HG03342 (cell line): ENCODE measurements around the gene NFATC1.
"Not testable (repeated sequence)": the region's sequence is repeated elsewhere in the genome, so short reads cannot be mapped to it uniquely, and the experiment has no call there.

ENCODE experiments used
- ATAC-seq: cut with Tn5 transposase; IDR thresholded peaks from one replicate; pipeline ENCODE4 v1.9.1; 2021; ENCODE audit warnings: mild to moderate bottlenecking, moderate library complexity; ENCODE audit not compliant: unreplicated experiment

NFATC1 gene

DNA sequence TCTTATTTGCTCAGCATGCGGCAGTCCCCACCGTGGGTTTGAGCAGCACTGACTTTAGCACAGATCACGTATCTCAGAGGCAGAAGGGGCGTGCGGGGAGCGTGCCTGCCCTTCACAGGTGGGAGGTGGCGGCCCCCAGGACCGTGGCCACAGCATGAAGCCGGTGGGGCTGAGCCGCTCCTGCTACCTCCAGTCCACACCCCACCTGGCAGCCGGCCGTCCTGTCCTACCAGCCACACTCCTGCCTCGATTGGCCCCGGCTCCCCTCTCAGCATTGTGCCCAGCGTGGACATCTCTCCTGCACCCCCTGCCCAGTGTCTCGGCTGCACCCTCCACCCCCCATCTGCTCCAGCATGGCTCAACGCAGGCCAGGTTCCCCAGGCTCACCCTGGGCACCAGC, 73.6 kb downstream of the NFATC1 start:
- ATAC-seq, result no peak

- no peak for ATAC-seq
Measured at GRCh38 chr18:79469751-79470505, 74.2 kb downstream of the NFATC1 start.

DNA sequence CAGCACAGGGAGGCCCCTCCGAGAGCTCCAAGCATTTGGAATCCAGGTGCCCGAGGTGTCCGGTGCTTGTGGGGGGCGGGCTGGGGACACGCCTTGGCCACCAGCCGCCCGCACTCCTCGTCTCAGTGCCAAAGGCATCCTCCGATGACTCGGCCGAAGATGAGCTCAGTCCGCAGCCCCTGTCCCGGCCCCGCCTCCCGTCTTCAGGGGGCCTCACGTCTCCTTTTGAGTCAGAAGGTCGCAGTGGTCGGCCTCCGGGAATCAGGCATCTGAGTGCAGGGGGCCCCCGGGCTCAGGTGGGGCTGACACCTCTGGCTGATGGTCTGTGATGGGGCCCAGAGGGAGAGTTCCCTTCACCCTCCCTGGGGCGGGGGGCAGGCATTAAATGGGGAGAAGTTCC, 74.8 kb downstream of the NFATC1 start:
- ATAC-seq, result no peak

DNA sequence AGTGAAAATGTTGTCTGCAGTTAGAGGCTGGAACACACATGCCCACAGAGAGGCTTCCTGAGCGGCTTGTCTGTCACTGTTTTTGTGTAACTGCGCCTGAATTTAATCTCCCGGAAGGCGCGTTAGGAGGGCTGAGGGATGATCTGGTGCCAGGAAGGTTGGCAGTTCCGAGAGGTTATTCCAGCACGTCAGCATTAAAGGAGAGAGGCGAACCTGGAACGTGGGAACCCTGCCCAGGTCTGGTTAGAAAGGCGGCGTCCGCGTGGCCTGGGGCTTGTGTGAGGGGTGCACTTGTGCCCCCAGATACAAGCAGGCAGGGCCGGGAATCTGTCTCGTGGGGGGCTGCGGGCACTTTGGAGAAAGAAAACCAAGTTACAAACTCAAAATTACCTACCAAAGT, 75.3 kb downstream of the NFATC1 start:
- no peak for ATAC-seq

GRCh38 chr18:79471597-79471996, 75.9 kb downstream of the NFATC1 start:
- ATAC-seq, result no peak

- ATAC-seq, result no peak
Measured at GRCh38 chr18:79472176-79472575, 76.4 kb downstream of the NFATC1 start.

- ATAC-seq, result no peak
Measured at GRCh38 chr18:79472946-79473345, 77.2 kb downstream of the NFATC1 start.

- no peak for ATAC-seq
Measured at GRCh38 chr18:79476031-79476917, 80.5 kb downstream of the NFATC1 start.

DNA sequence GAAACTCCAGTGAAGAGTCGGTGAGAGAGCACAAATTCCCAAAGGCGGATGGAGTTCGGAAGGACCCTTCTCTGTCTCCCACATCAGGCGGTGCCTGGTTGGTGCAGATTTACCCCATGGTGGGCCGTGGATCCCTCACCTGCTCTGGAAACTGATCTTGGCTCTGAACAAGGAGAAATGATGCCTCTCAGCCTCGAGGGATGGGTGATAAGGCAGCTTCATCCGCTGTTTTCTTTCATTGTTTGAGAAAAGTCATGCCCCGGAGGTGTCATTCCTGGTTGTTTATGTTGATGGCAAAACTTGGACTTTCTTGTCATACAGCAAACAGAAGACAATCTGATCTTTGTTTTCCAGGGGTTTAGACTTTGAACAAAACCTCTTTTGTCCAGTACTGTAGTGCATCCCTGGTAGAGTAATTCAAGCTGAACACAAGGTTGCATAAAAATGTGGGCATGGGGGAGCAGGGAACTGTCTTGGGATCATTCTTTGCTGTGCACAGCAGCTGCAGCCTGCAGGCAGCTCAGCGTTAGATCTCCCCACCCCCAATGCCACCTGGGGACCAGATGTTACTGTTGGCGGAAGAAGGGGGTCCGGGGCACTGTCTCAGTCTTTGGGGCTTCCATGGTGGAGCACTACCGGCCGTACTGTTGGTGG, 81.3 kb downstream of the NFATC1 start:
- ATAC-seq, result no peak

DNA sequence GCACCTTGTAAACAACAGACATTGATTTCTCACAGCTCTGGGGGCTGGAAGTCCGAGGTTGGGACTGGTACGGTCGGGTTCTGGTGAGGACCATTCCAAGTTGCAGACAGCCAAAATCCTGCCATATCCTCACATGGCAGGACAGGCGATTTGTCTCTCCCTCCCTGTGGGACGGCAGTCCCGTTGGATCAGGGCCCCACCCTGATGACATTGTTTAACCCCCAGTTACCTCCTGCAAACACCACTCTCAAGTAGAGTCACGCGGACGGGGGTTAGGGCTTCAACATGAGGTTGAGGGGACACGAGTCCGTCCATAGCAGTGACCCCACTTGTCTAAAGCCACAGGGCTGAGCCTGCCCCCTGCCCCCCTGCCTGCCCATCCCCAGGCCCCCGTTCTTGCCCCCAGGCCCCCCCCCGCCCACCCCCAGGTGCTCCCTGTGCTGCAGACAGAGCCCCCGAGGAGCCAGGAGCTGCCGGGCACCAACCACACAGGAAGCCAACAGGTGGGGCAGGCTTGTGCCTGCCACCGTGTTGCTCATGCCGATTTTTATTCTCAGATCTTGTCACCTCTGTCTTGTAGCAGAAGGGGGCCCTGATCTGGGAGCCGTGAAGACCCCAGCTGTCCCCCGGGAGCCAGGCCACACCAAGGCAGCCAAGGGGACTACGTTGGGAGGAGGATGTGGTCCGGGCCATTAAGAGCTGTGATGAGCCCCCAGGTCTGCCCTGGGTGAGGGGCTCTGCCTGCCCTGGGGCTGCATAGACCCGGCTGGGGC, 82.2 kb downstream of the NFATC1 start:
- no peak for ATAC-seq

GRCh38 chr18:79478484-79479115, 82.9 kb downstream of the NFATC1 start:
- ATAC-seq, result no peak

GRCh38 chr18:79479116-79479760, 83.5 kb downstream of the NFATC1 start:
- no peak for ATAC-seq

GRCh38 chr18:79479761-79480161, 84.0 kb downstream of the NFATC1 start:
- ATAC-seq, result no peak

GRCh38 chr18:79480171-79481045, 84.7 kb downstream of the NFATC1 start:
- no peak for ATAC-seq

DNA sequence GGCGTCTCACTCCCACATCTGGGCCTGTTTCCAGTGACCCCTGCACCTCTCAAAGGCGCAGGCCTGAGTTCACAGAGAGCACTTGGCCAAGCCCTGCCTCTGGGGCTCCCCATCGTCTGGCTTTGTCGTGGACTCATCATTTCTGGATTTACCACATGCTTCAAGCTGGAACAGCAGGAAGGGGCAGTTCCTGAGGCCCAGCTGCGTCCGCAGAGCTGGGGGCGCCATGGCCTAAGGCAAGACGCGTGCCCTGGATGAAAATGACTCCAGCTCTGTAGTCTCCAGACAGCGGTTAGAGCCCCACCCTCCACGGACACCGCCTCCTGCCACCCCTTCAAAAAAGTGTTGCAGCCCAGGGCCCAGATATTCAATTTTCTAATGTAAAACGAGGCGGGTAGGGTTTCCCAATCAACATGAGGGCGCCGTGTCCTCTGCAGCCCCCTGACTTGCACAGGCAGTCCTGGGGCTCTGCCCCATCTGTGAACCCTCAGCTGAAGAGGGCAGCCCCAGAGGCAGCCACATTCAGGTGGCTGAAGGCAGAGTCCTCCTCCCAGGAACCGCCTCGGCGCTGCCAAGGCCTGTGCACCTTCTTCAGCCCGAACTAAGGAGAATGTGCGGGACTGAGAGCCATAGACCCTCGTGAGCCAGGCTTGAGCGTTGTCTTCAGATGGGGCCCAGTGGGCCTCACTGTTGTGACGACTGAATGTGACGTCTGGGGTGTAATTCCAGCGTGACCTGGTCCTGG, 85.5 kb downstream of the NFATC1 start:
- ATAC-seq, result no peak

DNA sequence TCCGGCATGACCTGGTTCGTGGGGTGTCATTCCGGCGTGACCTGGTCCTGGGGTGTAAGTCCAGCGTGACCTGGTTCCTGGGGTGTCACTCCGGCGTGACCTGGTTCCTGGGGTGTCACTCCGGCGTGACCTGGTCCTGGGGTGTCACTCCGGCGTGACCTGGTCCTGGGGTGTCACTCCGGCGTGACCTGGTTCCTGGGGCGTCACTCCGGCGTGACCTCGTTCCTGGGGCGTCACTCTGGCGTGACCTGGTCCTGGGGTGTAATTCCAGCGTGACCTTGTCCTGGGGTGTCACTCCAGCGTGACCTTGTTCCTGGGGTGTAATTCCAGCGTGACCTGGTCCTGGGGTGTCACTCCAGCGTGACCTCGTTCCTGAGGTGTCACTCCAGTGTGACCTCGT, 87.7 kb downstream of the NFATC1 start:
- not testable (repeated sequence) for ATAC-seq

DNA sequence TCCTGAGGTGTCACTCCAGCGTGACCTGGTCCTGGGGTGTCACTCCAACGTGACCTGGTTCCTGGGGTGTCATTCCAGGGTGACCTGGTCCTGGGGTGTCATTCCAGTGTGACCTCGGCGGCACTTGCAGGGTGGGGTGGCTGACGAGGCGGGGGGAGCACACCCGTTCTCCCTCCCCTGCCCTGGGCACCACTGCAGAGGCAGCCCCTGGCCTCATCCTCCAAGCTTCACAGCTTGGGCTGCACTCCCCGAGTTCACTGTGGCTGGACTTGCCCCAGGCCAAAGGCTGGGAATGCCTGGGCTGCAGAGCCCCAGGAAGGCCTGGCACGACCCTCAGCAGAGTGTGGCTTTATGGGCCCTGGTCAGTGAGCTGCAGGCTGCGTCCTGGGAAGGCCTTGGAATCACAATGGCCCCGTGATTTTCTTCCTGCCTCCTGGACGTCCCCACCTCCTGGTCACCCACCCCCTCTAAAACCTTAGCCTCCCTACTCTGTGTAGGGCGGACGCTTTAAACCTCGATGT, 88.3 kb downstream of the NFATC1 start:
- ATAC-seq, result no peak
